Activated CD4-positive, alpha-beta T cell treated with anti-CD3 and anti-CD28 coated beads for 1 hour (primary cell): ENCODE results near the gene CHMP4B.
A peak's percentile ranks its signal among the peaks of the same experiment; 100 is the strongest.

Experiments used
- DNase-seq: peaks from one replicate; pipeline ENCODE4 v3.0.0-alpha.2; 2020

Gene CHMP4B

DNA sequence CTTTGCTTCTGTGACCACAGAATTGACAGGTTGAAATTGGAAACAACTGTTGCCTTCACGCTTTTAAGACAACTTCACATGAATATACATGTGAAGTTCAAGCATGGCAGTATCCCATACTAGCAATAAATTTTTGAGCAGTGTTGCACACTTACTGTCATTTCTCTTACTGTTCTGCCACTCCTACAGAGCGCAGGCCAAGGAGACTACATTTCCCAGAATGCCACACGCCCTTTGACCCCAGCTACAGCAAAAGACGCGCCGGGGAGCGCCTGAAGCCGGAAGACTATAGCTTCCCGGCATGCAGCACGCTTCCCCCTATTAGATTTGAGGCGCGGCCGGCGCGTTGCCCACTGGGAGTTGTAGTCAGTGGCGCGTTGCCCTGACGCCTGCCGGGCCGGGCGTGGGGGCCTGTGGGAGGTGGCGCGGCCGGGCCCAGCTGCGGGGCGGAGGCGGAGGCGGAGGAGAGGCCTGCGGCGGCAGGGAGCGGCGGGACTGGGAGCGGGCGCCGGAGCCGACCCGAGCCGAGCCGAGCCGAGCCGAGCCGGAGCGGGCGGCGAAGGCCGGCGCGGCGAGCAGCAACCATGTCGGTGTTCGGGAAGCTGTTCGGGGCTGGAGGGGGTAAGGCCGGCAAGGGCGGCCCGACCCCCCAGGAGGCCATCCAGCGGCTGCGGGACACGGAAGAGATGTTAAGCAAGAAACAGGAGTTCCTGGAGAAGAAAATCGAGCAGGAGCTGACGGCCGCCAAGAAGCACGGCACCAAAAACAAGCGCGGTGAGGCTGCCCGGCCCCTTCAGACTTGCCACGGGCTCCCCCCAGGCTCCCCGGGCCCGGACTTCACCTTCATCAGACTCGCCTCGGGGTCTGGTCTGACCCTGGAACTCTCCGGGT is at the start of gene CHMP4B:
TSS of gene CHMP4B (plus strand) at position 464 of the 891 bp plus-strand sequence. CDS start at position 585, 121 bp downstream.
- peak; percentile 98 for DNase-seq

DNA sequence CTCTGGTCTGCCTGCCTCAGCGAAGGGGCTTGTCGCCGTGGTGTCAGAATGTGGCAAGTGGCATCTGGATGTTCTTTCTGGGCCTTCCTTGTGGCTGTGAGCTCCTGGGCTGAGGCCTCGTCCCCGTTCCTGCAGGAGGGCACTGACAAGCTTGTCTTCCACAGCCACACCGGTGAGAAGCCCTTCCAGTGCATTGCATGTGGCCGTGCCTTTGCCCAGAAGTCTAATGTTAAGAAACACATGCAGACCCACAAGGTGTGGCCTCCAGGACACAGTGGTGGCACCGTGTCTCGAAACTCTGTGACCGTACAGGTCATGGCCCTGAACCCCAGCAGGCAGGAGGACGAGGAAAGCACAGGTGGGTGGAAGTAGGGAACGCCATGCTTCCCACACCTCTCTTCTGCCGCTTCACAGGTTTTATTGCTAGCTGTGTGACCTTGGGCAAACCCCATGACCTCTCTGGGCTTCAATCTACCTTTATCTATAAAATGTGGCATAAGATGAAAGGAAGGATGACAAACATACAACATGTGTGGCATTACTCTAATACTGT is 49.4 kb upstream of the CHMP4B start:
- no peak for DNase-seq

- DNase-seq: no peak
Observed at GRCh38 chr20:33765099-33765498, 46.0 kb upstream of the CHMP4B start.

DNA sequence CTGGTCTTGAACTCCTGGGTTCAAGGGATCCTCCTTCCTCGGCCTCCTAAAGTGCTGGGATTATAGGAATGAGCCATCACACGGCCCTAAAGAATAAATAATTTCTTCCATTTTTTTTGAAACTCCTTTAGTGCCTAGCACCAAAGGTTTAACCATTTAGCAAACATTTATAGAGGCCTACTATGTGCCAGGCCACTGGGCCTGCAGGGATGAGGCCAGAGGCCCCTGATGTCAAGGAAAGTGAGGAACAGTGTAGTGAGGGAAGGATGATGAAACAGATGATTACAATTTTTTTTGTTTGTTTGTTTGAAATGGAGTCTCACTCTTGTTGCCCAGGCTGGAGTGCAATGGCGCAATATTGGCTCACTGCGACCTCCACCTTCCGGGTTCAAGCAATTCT is 45.6 kb upstream of the CHMP4B start:
- DNase-seq: no peak

DNA sequence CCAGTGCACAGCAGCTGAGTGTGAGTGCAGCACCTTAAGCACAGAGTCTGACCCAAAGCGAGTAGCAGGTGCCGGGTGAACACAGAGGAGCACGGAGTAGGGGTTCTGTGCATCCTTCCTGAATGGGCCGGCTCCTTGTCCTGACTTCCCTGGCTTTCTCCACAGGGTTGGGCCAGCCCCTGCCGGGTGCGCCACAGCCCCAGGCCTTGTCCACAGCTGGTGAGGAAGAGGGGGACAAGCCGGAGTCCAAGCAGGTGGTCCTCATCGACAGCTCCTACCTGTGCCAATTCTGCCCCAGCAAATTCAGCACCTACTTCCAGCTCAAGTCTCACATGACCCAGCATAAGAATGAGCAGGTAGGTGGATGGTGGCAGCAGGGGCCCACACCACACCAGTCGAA is 44.5 kb upstream of the CHMP4B start:
- DNase-seq: no peak

DNA sequence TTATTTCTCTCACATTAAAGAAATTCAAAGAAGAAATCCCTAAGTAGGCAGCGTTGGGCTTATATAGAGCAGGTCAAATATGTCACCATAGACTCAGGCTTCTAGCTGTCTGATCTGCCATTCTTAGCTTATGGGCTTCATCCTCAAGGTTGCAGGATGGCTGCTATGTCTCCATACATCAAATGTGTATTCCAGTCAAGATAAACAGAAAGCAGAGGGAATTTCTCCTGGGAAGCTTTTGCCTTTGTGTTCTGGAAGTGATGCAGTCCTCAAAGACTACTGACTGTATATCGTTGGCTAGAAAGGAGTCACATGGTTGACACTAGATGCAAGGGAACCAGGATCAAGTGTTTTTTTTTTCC is 43.4 kb upstream of the CHMP4B start:
- DNase-seq: no peak

GRCh38 chr20:33769043-33769442 is 42.1 kb upstream of the CHMP4B start:
- DNase-seq: no peak

DNA sequence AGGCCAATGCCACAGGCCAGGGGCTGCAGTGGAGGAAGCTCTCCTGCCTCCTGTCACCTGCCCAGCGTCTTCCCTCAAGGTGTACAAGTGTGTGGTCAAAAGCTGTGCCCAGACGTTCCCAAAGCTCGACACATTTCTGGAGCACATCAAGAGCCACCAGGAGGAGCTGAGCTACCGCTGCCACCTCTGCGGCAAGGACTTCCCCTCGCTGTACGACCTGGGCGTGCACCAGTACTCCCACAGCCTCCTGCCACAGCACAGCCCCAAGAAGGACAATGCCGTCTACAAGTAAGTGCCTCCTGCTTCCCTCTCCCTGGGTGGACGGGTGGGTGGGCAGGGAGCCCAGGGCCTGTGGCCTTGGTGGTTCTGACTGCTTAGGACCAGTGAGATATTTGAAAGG is 41.1 kb upstream of the CHMP4B start:
- DNase-seq: no peak

GRCh38 chr20:33771938-33772337 is 39.2 kb upstream of the CHMP4B start:
- DNase-seq: no peak

DNA sequence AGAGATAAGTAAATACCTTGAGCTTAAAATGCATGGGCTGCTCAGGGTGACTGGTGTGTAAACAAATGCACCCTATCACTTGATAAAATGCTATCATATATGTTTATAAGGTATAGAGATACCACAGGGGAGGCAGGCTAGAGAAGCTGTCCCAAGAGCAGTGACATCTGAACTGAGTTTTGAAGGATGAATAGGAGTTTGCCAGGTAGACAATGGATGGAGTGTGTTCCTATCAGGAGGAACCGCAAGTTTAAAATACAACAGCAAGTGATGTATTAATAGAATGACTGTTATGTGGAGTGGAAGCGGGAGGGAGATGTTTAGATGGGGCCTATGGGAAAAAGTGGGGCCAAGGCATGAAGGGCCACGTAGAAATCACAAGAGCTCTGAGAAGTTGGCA is 38.7 kb upstream of the CHMP4B start:
- DNase-seq: no peak

DNA sequence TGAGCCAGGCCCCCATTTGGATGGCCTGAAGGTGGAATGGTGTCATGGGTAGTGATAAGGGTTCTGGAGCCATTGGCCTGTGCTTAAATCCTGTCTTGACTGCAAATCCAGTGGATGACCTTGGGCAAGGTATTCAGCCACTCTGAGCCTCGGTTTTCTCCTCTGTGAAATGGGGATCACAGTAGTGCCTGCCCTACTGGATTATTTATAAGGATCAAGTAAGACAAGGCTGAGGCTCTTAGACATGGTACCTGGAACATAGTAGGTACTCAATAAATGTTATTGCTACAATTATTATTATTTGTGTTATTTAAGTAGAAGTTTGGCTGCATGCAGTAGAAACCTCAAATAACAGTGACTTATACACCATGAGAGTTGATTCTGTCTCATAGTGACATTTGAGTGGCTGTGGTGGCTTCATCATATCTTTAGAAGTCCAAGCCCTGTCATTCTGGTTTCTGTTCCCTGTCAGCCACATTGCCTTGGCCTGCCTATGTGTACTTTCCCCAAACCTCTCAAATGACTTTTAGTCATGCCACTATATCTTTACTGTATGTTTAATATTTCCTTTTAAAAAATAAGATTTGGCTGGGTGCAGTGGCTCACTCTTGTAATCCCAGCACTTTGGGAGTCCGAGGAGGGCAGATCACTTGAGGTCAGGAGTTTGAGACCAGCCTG is 37.6 kb upstream of the CHMP4B start:
- DNase-seq: no peak

- no peak for DNase-seq
Observed at GRCh38 chr20:33777816-33778215, 33.3 kb upstream of the CHMP4B start.

GRCh38 chr20:33781133-33781532 is 30.0 kb upstream of the CHMP4B start:
- no peak for DNase-seq

GRCh38 chr20:33781945-33782344 is 29.2 kb upstream of the CHMP4B start:
- DNase-seq: no peak

- no peak for DNase-seq
Observed at GRCh38 chr20:33783256-33783655, 27.9 kb upstream of the CHMP4B start.

DNA sequence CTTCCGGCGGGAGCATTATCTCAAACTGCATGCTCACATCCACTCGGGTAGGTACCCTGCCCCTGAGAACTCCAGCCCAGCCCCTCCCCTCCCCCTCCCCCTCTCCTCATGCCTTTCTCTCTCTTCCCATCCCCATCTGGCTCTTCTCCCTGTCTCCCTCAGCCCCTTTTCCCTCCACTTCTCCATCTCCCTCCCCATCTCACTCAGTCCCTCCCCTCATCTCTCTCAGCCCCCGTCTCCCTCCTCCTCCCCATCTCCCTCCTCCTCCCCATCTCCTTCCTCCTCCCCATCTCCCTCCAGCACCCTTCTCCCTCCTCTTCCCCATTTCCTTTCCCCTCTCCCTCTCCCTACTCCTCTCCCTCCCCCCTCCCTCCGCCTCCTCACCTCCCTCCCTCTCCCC is 27.3 kb upstream of the CHMP4B start:
- DNase-seq: no peak

- no peak for DNase-seq
Observed at GRCh38 chr20:33784225-33784624, 26.9 kb upstream of the CHMP4B start.

DNA sequence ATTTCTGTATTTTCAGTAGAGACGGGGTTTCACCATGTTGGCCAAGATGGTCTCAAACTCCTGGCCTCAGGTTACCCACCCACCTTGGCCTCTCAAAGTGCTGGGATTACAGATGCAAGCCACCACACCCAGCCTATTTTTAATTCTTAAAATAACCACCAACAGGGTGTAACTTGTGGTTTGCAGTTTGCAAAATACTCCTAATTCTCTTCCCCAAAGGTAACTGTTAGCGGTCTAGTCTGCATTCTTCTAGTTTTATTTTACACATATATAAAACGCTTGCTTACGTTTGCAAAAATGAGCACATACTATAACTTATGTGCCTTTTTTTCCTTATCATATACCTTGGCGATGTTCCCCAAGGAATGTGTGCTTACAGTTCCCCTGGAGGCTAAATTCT is 25.6 kb upstream of the CHMP4B start:
- no peak for DNase-seq

DNA sequence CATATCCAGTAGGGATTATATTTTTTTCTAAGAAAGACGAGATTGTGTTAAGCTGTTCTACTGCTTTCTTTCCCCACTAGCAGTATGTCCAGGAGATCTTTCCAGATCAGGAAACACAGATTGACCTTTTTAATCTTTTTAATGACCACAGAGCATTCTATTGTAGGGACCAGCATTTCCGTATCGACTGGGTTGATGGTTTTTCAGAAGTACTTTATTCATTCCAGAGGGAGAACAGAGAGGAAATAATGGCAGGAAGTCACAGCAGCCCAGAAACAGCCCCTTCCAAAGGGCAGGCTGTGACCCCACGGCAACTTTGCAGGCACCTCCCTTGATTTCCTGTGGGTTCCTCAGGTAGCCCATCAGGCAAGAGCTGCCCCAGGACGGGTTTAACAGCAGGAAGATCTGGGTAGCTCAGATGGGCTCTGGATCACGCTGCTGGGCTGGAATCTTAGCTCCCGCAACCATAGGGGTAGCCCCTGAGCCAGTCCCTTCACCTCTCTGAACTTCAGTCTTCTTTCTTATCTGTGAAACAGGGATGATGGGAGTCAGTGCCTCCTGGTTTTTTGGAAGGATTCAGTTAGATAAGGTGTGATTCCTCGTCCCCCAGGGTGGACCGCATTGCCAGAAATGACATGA is 23.8 kb upstream of the CHMP4B start:
- DNase-seq: no peak

GRCh38 chr20:33788351-33789049 is 22.6 kb upstream of the CHMP4B start:
- no peak for DNase-seq

DNA sequence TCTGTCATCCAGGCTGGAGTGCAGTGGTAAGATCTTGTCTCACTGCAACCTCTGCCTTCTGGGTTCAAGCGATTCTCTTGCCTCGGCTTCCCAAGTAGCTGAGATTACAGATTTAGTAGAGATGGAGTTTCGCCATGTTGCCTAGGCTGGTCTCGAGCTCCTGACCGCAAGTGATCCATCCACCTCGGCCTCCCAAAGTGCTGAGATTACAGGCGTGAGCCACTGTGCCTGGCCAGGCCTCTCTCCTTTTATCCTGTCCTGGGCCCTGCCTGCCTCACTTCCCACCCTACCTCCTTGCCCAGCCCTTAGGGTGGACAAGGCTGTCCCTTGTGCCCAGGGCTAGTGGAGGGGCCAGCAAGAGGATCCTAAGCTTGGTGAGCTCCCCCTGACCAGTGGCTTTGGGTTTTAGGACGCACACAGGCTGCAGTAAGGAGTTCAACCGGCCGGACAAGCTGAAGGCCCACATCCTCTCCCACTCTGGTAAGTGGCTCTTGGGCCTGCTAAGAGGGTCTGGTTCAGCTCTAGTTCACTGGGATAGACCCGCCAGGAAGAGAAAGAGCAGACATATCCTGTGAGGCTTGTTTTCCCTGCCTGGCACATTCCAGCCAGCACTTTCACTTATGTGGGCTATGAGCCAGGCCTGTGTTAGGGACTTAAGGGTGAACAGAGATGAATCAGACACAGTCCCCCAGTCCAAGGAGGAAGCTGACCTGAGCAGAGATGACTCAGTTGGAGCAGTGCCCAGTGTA is 21.9 kb upstream of the CHMP4B start:
- DNase-seq: no peak

DNA sequence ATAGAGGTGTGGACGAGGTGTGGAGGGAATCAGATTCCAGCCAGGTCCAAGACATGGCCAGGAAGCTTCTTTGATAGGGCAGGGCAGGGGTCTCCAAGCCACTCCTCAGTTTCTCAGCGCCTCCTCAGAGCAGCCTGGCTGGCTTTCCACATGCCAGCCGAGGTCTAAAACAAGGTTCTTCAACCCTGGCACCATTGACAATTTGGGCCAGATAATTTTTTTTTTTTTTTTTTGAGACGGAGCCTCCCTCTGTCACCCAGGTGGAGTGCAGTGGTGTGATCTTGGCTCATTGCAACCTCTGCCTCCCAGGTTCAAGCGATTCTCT is 21.3 kb upstream of the CHMP4B start:
- no peak for DNase-seq
